Stimulated activated effector memory CD8-positive, alpha-beta T cell treated with anti-CD3 and anti-CD28 coated beads, Interleukin-12 subunit alpha, Interleukin-12 subunit beta, amount 100 ng/mL, for 72 hours (primary cell): ENCODE data around the gene PGD.
A peak's percentile ranks its signal among the peaks of the same experiment; 100 is the strongest.
"Not testable (repeated sequence)": the region's sequence is repeated elsewhere in the genome, so short reads cannot be mapped to it uniquely, and the experiment has no call there.

Source experiments
- ATAC-seq: fragments of 150-1000 bp; cut with Tn5 transposase; 2 replicates; pipeline ENCODE4 v1.10.0; 2021
- DNase-seq, 2 donors: peaks; one replicate each; pipeline ENCODE4 v3.0.0; 2021 to 2022; ENCODE audit warnings: low spot score in 2 of 2
- H3K27ac Mint-ChIP-seq: one replicate; pipeline ENCODE4 v1.8.0; 2022; ENCODE audit warnings: mild to moderate bottlenecking, mixed read lengths
- H3K36me3 Mint-ChIP-seq: one replicate; pipeline ENCODE4 v1.8.0; 2022; ENCODE audit warnings: mild to moderate bottlenecking, mixed read lengths
- H3K4me1 Mint-ChIP-seq: one replicate; pipeline ENCODE4 v1.8.0; 2022; ENCODE audit warnings: mixed read lengths
- H3K4me3 Mint-ChIP-seq: one replicate; pipeline ENCODE4 v1.8.0; 2022; ENCODE audit warnings: mild to moderate bottlenecking, mixed read lengths
- H3K9me3 Mint-ChIP-seq: one replicate; pipeline ENCODE4 v1.8.0; 2022; ENCODE audit warnings: mixed read lengths

The PGD gene

GRCh38 chr1:10398734-10399443, at the start of gene PGD:
Gene PGD (plus strand): TSS chr1:10399064. CDS start chr1:10399118, 54 bp downstream.
- Mint-ChIP-seq H3K27ac (peak within 1 kb of the TSS; percentile 92), H3K36me3 (peaks cover 37% of the 10 kb centered on the region), H3K4me3 (peak within 1 kb of the TSS; percentile 90), H3K4me1 (peaks cover 24% of the 10 kb centered on the region), H3K9me3 (no peaks in the 10 kb centered on the region)
- peak; percentile 92 to 99 for DNase-seq
- peak; percentile 98 for ATAC-seq

GRCh38 chr1:10353282-10353681, 45.6 kb upstream of the PGD start:
- Mint-ChIP-seq H3K36me3 (peaks cover 14% of the 10 kb centered on the region), H3K4me3 (no peak overlapping the region), H3K9me3 (no peaks in the 10 kb centered on the region), H3K27ac (peak overlapping the region; percentile 3), H3K4me1 (no peaks in the 10 kb centered on the region)
- no peak for ATAC-seq
- no peak for DNase-seq

GRCh38 chr1:10353693-10354092, 45.2 kb upstream of the PGD start:
- Mint-ChIP-seq H3K27ac (peak overlapping the region; percentile 3), H3K9me3 (no peaks in the 10 kb centered on the region), H3K4me3 (no peak overlapping the region), H3K36me3 (peaks cover 10% of the 10 kb centered on the region), H3K4me1 (no peaks in the 10 kb centered on the region)
- DNase-seq (no peak), ATAC-seq (no peak)

GRCh38 chr1:10360045-10360444, 38.8 kb upstream of the PGD start:
- DNase-seq (no peak), ATAC-seq (no peak)
- no peaks in the 10 kb centered on the region for H3K9me3 Mint-ChIP-seq
- H3K4me1 Mint-ChIP-seq: no peaks in the 10 kb centered on the region
- peaks cover 11% of the 10 kb centered on the region for H3K36me3 Mint-ChIP-seq
- H3K4me3 Mint-ChIP-seq: no peak overlapping the region
- peak overlapping the region; percentile 74 for H3K27ac Mint-ChIP-seq

GRCh38 chr1:10361515-10361914, 37.3 kb upstream of the PGD start:
- Mint-ChIP-seq H3K36me3 (peaks cover 11% of the 10 kb centered on the region), H3K27ac (no peak overlapping the region), H3K4me3 (no peak overlapping the region), H3K4me1 (no peaks in the 10 kb centered on the region), H3K9me3 (no peaks in the 10 kb centered on the region)
- DNase-seq (no peak), ATAC-seq (no peak)

- Mint-ChIP-seq H3K36me3 (peaks cover 23% of the 10 kb centered on the region), H3K27ac (no peak overlapping the region), H3K4me1 (no peaks in the 10 kb centered on the region), H3K4me3 (no peak overlapping the region), H3K9me3 (no peaks in the 10 kb centered on the region)
- ATAC-seq (no peak), DNase-seq (no peak)
These were observed 30.7 kb upstream of the PGD start for GRCh38 chr1:10368194-10368593.

GRCh38 chr1:10374442-10374860, 24.4 kb upstream of the PGD start:
- ATAC-seq (no peak), DNase-seq (no peak)
- Mint-ChIP-seq H3K27ac (peak overlapping the region; percentile 17), H3K9me3 (no peaks in the 10 kb centered on the region), H3K4me1 (no peaks in the 10 kb centered on the region), H3K36me3 (peaks cover 51% of the 10 kb centered on the region), H3K4me3 (no peak overlapping the region)

GRCh38 chr1:10377365-10378029, 21.4 kb upstream of the PGD start:
- not testable (repeated sequence) for H3K4me1 Mint-ChIP-seq, H3K27ac Mint-ChIP-seq, H3K9me3 Mint-ChIP-seq, H3K4me3 Mint-ChIP-seq
- DNase-seq (peak in 1 of 2 donors; percentile 62), ATAC-seq (peak; percentile 44)
- peaks cover 34% of the 10 kb centered on the region for H3K36me3 Mint-ChIP-seq

- DNase-seq (no peak), ATAC-seq (no peak)
- Mint-ChIP-seq H3K4me3 (no peak overlapping the region), H3K9me3 (no peaks in the 10 kb centered on the region), H3K4me1 (no peaks in the 10 kb centered on the region), H3K27ac (peak overlapping the region; percentile 61), H3K36me3 (peaks cover 33% of the 10 kb centered on the region)
These were observed 20.6 kb upstream of the PGD start for GRCh38 chr1:10378081-10378841.

GRCh38 chr1:10379101-10379620, 19.7 kb upstream of the PGD start:
- H3K27ac Mint-ChIP-seq: peak overlapping the region; percentile 61
- no peak for ATAC-seq
- peaks cover 27% of the 10 kb centered on the region for H3K36me3 Mint-ChIP-seq
- no peak overlapping the region for H3K4me3 Mint-ChIP-seq
- H3K9me3 Mint-ChIP-seq: no peaks in the 10 kb centered on the region
- no peak for DNase-seq
- H3K4me1 Mint-ChIP-seq: no peaks in the 10 kb centered on the region

GRCh38 chr1:10379676-10380075, 19.2 kb upstream of the PGD start:
- H3K27ac Mint-ChIP-seq: peak overlapping the region; percentile 61
- no peaks in the 10 kb centered on the region for H3K9me3 Mint-ChIP-seq
- no peak overlapping the region for H3K4me3 Mint-ChIP-seq
- DNase-seq (no peak), ATAC-seq (no peak)
- peaks cover 27% of the 10 kb centered on the region for H3K36me3 Mint-ChIP-seq
- no peaks in the 10 kb centered on the region for H3K4me1 Mint-ChIP-seq

- Mint-ChIP-seq H3K36me3 (peaks cover 18% of the 10 kb centered on the region), H3K4me1 (no peaks in the 10 kb centered on the region), H3K27ac (no peak overlapping the region), H3K4me3 (no peak overlapping the region), H3K9me3 (no peaks in the 10 kb centered on the region)
- ATAC-seq: no peak
- no peak for DNase-seq
These were observed 18.1 kb upstream of the PGD start for GRCh38 chr1:10380594-10381275.

GRCh38 chr1:10383630-10384029, 15.2 kb upstream of the PGD start:
- H3K27ac Mint-ChIP-seq: no peak overlapping the region
- DNase-seq (no peak), ATAC-seq (no peak)
- no peaks in the 10 kb centered on the region for H3K9me3 Mint-ChIP-seq
- no peaks in the 10 kb centered on the region for H3K4me1 Mint-ChIP-seq
- H3K4me3 Mint-ChIP-seq: no peak overlapping the region
- H3K36me3 Mint-ChIP-seq: no peaks in the 10 kb centered on the region

GRCh38 chr1:10384219-10384618, 14.6 kb upstream of the PGD start:
- DNase-seq (no peak), ATAC-seq (no peak)
- no peak overlapping the region for H3K4me3 Mint-ChIP-seq
- no peak overlapping the region for H3K27ac Mint-ChIP-seq
- H3K36me3 Mint-ChIP-seq: no peaks in the 10 kb centered on the region
- no peaks in the 10 kb centered on the region for H3K4me1 Mint-ChIP-seq
- H3K9me3 Mint-ChIP-seq: no peaks in the 10 kb centered on the region
